M059J (cell line): ENCODE data around the gene CHURC1. TPM values are rescaled to one million over a fixed set of nuclear protein-coding genes. Genes with fewer than 3 reads are reported as not detected.
A peak's percentile ranks its signal among the peaks of the same experiment; 100 is the strongest.

Experiments
- DNase-seq: peaks from one replicate; pipeline ENCODE4 v3.0.0-alpha.2; 2012; ENCODE audit warnings: low read depth
- total RNA-seq: library from RNA; depleted of rRNA; stranded (reverse); fragments of >200 nt; shearing (Covaris generic); gene quantifications from 2 replicates; pipeline ENCODE4 v1.2.3, GENCODE V29; 2014

Gene CHURC1
- total RNA-seq, 1 experiment from 2014 or later, result 84.4 TPM

GRCh38 chr14:64956697-64957406, 42.6 kb downstream of the CHURC1 start:
- DNase-seq, result no peak

- no peak for DNase-seq
These were observed 43.9 kb downstream of the CHURC1 start for GRCh38 chr14:64958201-64958600.

- no peak for DNase-seq
These were observed 44.5 kb downstream of the CHURC1 start for GRCh38 chr14:64958743-64959142.

GRCh38 chr14:64960762-64961276, 46.6 kb downstream of the CHURC1 start:
- no peak for DNase-seq

- no peak for DNase-seq
These were observed 49.4 kb downstream of the CHURC1 start for GRCh38 chr14:64963611-64964010.

- no peak for DNase-seq
These were observed 51.2 kb downstream of the CHURC1 start for GRCh38 chr14:64965356-64966000.

GRCh38 chr14:64966976-64967375, 52.7 kb downstream of the CHURC1 start:
- no peak for DNase-seq

- no peak for DNase-seq
These were observed 53.9 kb downstream of the CHURC1 start for GRCh38 chr14:64968167-64968566.

- DNase-seq, result no peak
These were observed 54.4 kb downstream of the CHURC1 start for GRCh38 chr14:64968651-64969050.

GRCh38 chr14:64970041-64970440, 55.8 kb downstream of the CHURC1 start:
- no peak for DNase-seq

GRCh38 chr14:64970776-64971477, 56.7 kb downstream of the CHURC1 start:
- DNase-seq, result peak; percentile 65

GRCh38 chr14:64971491-64971942, 57.3 kb downstream of the CHURC1 start:
- no peak for DNase-seq

- DNase-seq, result peak; percentile 14
These were observed 57.9 kb downstream of the CHURC1 start, which contains the start of gene RAB15 for GRCh38 chr14:64971943-64972791. Gene RAB15, minus strand, starts transcription at chr14:64972336. Its CDS starts 260 bp downstream, at chr14:64972076.

GRCh38 chr14:64973026-64973442, 58.8 kb downstream of the CHURC1 start:
- DNase-seq, result no peak

GRCh38 chr14:64973826-64974225, 59.6 kb downstream of the CHURC1 start:
- no peak for DNase-seq

GRCh38 chr14:64974563-64974962, 60.3 kb downstream of the CHURC1 start:
- DNase-seq, result no peak

GRCh38 chr14:64979336-64980074, 65.2 kb downstream of the CHURC1 start:
- DNase-seq, result peak; percentile 46

GRCh38 chr14:64983439-64984310, 69.4 kb downstream of the CHURC1 start:
- DNase-seq, result peak; percentile 62
